Renal pelvis (tissue), 4 donors: ENCODE measurements around the gene IFT80. TPM values are rescaled to one million over a fixed set of nuclear protein-coding genes. Genes with fewer than 3 reads are reported as not detected.

Experiments used
- DNase-seq: peaks from one replicate; pipeline ENCODE4 v3.0.0-alpha.2; 2013
- polyA plus RNA-seq, 3 donors: library from polyadenylated mRNA; unstranded; fragments of 120-200 nt; gene quantifications; one replicate each; pipeline ENCODE4 v1.2.1, GENCODE V29; 2013; ENCODE audit not compliant: insufficient read length in 3 of 3

Gene IFT80
- polyA plus RNA-seq, 3 donors, result 46.3 to 67.5 (median 66.8) TPM

DNA sequence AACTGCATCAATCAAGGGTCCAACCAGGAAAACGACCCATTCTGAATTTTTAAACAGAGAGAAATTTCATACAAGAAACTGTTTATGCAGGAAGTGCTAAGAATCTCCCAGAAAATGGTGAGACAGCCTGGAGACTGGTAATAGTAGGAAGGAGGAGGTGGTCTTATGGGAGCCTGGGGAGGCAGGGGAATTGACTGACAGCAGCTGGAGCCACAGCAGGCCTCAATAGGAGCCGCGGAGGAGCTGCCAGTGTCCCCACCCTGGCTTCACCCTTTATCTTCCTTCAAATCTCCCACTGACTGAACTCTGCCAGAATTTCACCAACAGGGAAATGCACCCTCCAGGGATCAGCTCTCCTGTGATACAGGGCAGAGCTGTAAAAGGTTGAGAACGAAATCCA, 181.3 kb downstream of the IFT80 start:
- DNase-seq, result no peak

- no peak for DNase-seq
Observed at GRCh38 chr3:160213191-160213590, 185.8 kb downstream of the IFT80 start.

DNA sequence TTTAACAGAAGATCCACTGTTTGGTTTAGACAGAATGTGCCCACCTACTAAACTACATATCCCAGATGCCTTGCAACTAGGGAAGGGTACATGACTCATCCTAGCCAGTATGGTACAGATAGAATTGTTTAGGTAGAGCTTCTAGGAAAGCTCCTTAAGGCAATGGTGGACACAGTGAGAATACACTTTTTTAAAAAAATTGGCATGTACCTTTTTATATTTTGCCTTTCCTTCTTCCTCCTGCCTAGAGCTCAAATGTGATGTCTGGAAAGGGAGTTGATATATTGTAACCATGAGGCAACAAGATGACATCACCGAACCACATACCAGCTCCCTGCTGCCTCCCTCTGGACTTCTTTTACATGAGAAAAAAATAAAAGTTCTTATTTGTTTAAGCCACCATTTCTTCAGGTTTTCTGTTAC, 188.2 kb downstream of the IFT80 start:
- DNase-seq, result no peak

DNA sequence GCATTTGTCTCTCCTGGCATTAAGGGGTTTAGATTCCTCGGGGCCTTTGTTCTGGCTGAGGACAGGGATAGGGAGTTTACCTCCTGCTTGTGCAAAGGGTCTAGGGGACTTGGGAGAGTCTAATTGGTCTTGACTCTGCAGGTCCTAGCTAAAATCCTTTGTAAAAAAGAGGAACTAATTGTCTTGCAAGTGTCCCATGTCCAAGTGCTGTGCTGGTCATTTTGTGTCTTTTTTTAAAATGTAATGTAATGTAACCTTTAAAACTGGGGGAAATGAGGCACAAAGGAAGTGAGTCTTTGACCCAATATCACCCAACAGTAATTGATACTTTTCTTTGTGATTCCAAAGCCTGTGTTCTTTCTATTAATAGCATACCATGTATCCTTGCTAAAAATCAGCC, 188.7 kb downstream of the IFT80 start:
- no peak for DNase-seq

Other genes starting within 250 kb of the IFT80 start
- under 1 TPM; 0.22 to 0.35 (median 0.33) TPM for gene C3orf80, start 173.8 kb downstream of the IFT80 start, polyA plus RNA-seq
- 100 to 1,000 TPM in 1 of 3 donors, 10 to 100 TPM in 2; 93.8 to 112 (median 96.8) TPM for gene SMC4, start 425 bp upstream of the IFT80 start, polyA plus RNA-seq
- gene TRIM59, start 50.6 kb upstream of the IFT80 start, polyA plus RNA-seq, result 10 to 100 TPM; 15.6 to 22.0 (median 19.1) TPM
- 10 to 100 TPM; 67.8 to 68.7 (median 68.7) TPM for gene KPNA4, start 166.3 kb upstream of the IFT80 start, polyA plus RNA-seq